Stimulated activated CD8-positive, alpha-beta memory T cell treated with anti-CD3 and anti-CD28 coated beads, Interleukin-4, amount 100 ng/mL, for 48 hours (primary cell): ENCODE results near the gene MACROD1.

ENCODE experiments used
- DNase-seq: peaks from one replicate; pipeline ENCODE4 v3.0.0-alpha.2; 2020

Gene MACROD1

DNA sequence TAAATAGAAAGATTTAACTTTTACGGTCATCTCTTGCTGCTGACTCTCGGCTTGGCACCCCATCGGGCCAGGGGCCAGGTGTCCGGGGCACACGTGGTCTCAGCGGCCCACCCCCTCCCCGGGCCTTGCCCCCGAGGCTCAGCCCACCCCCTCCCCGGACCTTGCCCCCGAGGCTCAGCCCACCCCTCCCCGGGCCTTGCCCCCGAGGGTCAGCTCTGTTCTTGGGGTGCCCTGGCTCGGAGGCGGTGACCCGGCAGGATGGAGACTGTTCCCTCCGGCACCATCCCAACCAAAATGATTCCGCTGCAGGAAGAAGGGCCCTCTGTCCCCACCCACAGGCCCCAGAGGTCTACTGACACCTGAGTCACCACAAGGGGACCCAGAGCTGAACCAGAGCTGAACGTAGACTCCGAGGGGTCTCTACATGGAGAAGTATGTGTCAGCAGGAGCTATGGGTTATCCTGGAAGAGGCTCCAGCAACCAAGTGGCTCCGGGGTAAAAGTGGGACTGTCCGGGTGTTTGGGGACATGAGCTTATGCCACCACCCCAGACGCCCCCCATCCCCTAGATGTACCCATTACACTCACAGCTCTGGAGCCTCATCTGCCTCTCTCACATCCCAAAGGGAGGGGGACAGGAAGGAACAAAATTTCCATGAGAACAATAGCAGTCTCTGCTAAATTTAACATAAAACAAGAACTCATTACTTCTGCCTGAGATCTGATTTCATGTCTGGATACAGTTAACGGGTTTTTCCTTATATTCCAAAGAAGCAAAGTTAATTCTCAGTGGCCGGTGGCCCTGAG is 38.4 kb downstream of the MACROD1 start:
- no peak for DNase-seq

DNA sequence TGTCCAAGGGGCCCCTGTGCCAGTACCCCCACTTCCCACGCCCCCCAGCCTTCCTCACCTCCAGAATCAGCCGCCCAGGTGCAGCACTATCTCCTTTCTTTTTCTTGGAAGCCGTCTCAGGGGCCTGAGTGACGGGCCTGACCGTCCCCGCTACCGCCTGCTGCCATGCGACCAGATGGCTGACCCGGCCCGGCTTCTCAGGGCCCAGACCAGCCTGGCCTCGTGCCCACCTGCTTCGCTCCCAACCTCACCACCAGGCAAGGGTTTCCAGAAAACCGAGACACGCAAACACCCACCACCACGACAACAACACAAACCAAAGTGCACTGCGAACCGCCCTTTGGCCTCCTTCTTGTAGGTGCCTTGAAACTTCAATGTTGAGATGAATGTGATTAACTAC is 39.1 kb downstream of the MACROD1 start:
- DNase-seq = no peak

DNA sequence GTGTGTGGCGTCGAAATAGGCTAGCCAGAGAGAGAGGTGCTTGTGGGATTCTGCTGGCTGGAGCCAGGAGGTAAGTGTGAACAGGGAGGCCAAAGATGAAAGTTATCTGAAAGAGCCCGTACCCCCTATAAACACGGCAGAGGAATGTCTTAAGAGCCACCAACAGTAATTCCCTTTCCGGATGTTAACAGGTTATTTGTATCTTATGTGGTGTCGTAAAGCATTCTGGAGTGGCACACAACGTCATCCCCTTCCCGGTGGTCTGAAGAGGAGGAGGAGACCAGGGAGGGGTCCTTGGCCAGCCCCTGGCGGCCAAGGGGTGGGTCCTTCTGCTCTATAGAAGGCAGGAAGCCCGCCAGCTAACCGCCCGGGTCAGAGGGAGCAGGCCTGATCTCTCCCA is 39.5 kb downstream of the MACROD1 start:
- no peak for DNase-seq

DNA sequence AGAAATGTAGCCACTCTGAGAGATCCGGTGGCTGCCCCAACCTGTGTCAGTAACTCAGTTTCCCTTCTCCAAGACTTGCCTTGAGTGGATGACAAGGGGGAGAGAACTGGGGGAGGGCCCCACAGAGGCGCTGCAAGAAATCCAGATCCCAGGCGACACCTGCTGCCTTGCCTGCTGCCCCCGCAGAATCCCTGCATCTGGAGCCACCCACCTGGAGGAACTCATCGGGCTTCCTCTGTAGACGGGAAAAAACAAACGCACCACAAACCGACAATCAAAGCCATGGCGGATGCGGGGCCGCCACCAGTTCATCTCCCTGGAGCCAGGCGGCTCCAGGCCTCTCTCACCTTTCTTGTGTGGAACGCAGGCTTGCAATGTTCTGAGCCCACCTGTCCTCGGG is 40.2 kb downstream of the MACROD1 start:
- DNase-seq = no peak

DNA sequence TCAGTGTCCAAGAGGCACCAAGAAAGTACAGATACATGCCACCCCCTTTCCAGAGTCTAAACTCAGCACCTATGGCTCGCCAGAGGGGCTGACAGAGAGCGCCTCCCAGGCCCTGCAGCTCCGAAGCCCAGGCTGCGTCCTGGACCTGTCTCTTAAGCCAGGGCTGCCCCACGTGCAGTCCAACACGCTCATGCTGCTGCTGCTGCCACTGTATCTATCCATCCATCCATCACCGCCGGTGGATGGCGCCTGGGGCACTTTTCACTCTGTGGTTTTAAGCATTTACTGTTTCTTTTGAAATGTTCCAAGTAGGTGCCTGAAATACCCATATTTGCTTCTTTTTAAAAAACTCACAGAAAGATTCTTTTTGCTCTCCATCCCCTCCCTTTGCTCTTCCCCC is 41.8 kb downstream of the MACROD1 start:
- DNase-seq = no peak

DNA sequence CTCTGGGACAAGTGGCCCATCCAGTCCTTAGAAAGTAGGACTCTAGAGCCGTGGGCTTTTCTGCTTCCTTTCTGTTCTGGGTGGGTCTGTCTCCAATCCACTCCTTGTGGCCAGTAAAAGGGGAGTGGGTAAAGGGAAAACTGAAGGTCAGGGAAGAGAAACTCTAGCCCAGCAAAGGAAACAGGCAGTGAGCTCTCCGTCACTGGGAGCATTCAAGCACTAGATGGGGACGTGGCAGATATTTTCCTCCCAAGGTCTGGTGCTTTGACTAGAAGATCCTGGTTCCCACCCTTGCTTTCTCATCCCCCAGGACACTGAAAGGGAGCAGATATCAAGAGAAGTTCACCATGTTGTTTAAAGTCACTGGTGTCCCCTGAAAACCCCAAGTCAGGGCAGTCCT is 42.2 kb downstream of the MACROD1 start:
- no peak for DNase-seq

DNA sequence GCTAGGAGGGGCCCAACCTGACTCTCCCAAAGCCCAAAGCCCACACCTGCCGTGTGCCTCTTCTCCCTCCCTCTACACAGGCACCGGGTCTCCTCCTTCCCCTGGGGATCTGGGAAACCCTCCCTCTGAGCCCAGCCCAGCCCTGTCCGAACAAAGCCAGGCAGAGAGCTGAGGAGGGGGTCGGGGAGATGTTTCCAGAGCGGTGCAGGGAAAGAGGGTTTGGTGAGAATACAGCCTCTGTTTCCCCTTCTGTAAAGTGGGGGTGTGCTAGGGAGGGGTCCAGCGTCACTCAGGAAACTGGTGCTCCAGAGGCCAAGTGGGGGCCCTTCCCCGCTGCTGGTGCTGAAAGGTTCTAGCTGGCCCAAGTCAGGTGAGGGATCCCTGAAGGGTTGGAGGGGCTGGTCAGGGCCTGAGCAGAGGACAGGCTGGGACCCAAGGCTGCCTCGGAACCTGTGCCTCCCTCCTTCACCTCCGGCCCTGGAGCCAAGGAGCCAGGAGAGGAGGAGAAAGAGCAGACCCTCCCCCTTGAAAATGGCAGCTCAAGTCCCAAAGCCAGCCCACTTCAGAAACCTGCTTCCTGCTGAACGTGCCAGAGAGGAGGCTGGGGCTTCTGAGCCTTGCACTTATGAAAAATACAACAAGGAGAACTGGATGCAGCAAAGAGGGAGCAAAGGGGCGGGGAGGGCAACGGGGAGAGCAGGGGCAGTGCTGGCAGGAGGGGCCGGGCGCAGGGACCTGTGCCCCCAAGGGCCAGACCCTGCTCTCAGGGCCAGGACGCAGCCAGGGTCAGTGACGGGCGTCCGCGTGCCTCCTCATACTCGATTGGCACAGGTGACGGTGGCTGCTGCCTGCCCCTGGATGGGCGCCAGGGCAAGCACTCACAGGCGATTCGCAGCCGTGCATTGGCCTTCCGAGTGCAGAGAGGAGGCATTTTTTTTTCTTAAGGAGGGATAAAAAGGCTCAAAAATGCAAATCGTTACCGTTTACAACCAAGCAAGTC is 43.2 kb downstream of the MACROD1 start:
- no peak for DNase-seq

DNA sequence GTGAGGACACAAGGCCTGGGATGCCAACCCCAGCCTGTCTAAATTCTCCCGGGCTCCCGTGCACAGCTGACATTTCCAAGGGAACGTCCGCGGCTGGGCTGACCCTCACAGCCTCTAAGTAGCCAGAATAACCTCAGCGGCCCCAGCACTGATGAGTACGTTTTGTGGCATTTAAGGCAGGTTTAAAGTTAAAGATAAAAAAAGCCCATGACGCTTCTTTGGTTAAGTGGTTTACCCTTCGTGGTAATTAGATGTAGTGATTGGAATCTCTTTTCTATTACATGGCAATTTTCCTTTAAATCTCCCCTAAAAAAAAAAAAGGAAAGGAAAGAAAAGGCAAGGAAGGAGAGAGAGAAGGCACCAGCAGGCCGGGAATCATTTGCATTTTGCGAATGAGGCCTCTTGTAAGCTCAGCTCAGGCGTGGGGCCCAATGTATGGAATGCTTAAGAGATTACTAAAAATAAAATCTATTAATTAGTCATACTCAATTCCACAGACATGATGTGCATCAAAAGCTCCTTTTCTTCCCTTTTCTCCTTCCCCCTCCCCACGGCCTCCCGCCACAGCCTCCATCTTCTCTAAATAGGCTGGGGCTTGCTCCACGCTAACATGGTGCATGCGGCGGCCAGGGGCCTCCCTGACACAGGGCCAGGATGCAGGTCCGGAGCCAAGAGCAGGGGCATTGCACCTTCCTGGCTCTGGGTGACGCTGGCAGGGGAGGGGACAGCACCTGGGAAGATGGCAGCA is 44.1 kb downstream of the MACROD1 start:
- DNase-seq = no peak

DNA sequence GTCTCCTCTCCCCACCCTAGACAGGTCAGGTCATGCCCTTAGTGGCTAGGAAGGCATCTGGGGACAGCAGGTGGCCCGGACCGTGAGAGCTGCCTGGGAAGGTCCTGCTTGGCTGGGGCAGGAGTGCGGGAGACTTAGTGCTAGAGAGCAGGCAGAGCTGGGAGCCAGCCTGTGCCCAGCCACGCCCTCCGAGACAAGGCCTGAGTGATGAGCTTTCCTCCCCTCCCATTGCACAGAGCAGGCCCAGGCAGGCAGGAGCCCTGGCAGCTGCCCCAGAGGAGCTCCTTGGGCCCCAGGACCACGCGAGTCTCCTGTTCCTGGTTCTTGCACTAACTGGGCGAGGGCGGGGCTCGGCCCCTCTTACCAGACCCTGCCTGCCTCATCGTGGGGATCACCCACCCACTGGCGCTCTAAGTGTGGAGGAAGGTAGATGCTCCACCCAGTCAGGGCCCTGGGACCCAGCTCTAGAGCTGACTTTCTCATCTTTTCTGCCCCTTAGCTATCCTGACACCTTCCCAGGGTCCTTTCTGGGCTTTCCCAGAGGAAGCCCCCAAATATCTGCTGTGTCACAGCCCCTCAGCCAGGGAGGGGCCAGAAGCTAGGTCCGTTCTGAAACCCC is 44.9 kb downstream of the MACROD1 start:
- no peak for DNase-seq

DNA sequence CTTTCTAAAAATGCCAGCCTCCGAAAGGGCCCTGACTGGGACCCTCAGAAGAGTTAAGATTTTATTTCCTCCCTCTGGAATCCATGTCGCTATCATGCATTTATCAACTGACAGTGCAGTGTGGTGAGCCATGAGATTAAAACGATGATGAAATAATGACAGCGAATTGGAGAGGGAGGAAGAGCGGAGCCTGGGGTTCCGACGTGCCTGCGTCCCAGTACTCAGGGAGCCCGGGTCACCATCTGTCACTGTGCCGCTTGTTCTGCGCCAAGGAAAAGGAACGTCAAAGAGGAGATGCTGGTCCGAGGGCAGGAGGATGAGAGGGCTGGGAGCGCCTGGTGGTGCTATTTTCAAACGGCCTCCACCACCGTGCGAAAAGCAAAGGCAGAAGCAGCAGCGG is 46.2 kb downstream of the MACROD1 start:
- DNase-seq = no peak

DNA sequence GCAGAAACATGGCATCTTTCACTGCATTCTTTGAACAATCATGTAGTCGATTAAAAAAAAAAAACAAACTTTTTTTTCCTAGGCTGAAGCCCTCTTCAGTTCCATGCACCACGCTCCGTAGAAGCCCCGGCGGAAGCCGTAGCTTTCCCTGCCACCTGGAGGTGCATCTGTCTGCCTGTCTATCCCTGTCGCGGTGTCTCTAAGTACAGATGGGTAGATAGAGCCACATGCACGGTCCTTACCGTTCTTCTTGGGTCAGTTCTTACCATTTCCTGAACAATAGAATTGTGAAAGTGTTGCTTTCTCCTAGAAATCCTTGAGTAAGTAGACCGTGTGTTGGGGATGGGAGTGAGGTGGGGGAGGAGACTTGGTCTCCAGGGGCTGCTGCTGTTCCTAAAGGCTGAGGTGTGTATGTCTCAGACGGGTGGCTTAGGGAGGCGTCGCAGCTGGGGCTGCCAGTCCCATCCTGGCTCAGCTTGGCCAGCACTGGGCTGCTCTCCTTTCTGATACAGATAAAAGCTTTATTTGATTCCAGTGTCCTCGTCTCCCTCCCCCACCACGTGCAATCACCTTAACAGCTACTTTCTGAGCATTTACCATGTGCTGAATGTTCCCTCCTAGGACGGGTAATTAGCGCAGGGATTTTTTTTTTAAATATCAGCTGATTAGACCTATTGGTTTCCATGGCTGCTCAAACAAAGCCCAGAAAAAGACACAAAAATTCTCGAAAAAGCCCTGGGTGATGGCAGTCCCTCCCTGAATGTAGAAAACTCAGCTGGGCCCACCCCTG is 46.8 kb downstream of the MACROD1 start:
- no peak for DNase-seq

DNA sequence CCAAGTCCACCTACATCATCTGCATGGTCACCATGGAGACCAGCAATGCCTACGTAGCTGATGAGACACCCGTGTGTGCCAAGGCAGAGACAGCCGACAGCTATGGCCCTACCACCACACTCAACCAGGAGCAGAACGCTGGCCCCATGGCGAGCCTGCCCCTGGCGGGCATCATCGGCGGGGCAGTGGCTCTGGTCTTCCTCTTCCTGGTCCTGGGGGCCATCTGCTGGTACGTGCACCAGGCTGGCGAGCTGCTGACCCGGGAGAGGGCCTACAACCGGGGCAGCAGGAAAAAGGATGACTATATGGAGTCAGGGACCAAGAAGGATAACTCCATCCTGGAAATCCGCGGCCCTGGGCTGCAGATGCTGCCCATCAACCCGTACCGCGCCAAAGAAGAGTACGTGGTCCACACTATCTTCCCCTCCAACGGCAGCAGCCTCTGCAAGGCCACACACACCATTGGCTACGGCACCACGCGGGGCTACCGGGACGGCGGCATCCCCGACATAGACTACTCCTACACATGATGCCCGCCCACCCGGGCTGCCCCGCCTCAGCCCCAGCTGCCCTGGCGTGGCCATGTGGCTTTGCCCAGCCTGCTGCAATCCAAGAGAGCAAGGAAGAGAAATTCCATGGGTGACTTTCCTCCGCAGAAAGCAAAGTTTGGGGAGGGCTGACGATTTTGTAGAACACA is 48.0 kb downstream of the MACROD1 start:
- no peak for DNase-seq

DNA sequence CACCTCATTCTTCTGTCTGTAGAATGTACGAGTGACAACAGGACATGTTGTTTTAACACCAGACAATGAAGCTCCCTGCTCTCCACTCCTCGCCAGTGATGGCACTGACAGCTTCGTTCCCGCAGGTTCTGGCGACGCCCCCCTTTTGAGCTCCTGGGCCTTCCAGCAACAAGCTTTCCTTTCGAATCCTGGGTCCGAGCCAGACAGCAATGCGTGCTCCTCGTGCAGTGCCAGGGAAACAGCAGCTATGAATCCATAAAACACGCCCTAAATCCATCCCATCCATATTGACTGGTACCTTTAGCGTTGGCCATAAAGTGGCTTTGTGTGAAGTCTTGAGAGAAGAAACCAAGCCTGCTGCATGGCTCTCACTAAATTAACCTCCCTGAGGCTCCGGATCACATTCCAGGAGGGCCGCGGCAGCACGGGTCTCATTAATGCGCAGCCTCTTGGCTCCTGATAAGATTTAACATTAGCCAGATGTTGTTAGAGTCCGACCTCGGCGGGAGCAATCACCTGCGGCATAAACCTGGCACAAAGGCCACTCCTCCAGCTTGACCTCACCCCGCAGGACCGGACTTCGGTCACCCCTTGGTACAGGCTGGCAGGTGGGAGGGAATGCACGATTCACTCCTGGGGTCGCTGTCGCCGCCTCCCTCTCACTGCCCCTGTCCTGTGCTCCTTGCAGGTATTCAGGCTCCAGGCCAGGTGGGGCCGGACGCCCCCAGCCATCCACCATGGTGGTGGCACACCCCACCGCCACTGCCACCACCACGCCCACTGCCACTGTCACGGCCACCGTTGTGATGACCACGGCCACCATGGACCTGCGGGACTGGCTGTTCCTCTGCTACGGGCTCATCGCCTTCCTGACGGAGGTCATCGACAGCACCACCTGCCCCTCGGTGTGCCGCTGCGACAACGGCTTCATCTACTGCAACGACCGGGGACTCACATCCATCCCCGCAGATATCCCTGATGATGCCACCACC is 50.1 kb downstream of the MACROD1 start:
- no peak for DNase-seq

DNA sequence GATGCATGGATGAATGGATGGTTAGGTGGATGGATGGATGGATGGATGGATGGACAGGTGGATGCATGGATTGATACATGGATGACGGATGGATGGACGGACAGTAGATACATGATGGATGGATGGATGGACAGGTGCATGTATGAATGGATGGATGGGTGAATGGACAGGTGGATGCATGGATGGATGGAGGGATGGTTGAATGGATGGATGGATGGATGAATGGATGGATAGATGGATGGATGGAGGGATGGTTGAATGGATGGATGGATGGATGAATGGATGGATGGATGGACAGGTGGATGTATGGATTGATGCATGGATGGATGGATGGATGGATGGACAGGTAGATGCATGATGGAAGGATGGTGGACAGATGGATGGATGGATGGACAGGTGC is 51.7 kb downstream of the MACROD1 start:
- DNase-seq = no peak

DNA sequence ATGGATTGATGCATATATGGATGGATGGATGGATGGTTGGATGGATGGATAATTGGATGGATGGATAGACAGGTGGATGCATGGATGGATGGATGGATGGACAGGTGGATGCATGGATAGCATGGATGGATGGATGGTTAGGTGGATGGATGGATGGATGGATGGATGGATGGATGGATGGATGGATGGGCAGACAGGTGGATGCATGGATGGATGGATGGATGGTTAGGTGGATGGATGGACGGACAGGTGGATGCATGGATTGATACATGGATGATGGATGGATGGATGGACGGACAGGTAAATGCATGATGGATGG is 52.5 kb downstream of the MACROD1 start:
- no peak for DNase-seq

DNA sequence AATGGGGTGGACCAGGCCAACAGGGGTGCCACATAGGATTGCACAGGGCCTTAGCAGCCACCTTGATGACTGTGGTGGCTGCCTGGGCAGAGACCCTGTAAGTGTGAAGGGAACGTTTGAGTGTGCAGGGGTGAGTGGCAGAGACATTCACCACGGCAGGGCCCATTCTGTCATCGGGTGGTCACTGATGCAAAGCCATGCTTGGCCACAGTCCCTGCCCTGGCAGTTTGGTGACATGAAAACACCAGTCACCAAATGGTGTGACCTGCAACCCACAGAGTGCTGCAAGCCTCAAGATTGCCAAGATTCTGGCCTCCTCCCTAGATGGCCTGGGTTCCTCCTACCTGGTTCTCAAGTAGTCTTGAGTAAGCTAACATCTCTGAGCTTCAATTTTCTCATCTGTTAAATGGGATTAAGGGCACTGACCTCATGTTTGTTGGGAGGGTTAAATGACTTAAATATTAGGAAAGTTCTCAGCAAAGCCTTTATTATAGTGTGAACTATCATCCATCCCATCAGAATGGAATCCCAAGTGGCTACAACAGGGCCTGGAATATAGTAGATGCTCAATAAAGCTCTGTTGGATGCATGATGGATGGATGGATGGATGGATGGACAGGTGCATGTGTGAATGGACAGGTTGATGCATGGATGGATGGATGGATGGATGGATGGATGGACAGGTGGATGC is 53.0 kb downstream of the MACROD1 start:
- DNase-seq = no peak

DNA sequence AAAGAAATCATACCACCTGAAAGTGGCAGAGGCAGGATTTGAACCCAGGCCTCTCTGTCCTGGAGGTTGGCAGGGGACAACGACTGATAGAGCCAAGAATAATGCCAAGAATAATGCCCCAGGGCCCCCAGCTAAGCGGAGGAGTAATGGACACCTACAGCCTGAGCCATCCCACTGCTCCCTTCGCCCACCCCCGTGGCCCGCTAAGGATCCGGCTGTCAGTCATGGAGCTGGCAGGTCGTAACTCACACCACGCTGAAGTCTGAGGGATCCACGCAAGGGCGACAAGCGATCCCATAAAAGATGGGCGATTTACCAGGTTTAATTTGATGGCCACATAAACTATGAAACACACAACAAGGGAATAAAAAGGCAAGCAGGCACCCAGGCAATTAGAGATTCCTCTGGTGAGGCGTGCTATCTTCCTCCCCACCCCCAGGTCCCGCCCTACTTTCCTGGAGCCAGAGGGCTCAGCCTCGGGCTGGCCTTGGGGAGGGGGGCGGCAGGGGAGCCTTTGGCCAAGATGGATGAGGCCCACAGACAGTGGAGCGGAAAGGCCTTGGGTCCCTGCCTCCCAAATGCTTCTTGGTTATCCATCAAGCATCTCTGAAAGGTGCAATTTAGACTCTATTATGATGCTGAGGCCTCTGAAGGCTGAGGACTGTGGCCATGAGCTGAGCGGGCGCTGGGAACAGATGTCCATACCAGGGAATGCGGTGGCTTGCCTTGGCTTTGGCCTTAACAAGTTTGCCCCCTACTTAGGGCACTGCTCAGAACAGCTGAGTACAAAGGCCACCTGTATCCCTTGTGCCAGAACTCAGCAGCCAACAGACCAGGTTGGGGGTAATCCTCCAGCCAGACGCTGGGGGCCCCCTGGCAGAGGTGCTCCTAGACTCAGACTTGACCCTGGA is 55.2 kb downstream of the MACROD1 start:
- no peak for DNase-seq

DNA sequence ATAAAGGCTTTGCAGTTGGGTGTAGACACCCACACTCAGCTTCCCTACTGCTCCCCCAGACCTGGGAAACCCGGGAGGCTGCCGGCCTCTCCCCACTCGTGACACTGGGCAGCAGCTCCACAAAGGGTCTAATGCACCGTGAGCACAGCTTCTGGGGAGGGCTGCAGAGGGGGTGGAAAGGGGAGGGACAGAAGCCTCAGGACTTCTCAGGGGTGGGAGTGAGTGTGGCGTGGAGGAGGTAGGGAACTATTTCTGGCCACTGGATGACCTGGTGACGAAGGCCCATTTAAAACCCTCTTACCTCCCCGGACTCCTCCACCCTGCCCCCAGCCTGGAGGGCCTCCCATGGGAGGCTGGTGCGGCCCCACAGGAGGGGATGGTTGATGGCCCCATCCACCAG is 56.6 kb downstream of the MACROD1 start:
- no peak for DNase-seq
